HepG2 (cell line): Measurements from ENCODE around the gene KIF22. TPM values are rescaled to one million over a fixed set of nuclear protein-coding genes. Genes with fewer than 3 reads are reported as not detected.

Source experiments
- ARID4A ChIP-seq: sonication (generic); formaldehyde crosslinking; IDR thresholded peaks from 2 replicates; pipeline ENCODE4 v1.5.0; 2020; ENCODE audit warnings: mild to moderate bottlenecking, missing genetic modification reagents, borderline replicate concordance
- LCORL ChIP-seq, 2 experiments: fragments of 450-650 bp in 1 of 2; sonication (generic) in 1 of 2; formaldehyde crosslinking in 1 of 2; IDR thresholded peaks; 2 replicates each; pipeline versions ENCODE4 v1.5.0 to v1.6.1; 2017 to 2020; ENCODE audit warnings: antibody characterized with exemption in 1 of 2, missing genetic modification reagents in 1 of 2
- PHB2 ChIP-seq: fragments of 450-650 bp; IDR thresholded peaks from 2 replicates; pipeline ENCODE4 v1.6.1; 2018; ENCODE audit not compliant: partially characterized antibody
- TFAP4 ChIP-seq: sonication (generic); IDR thresholded peaks from 2 replicates; pipeline ENCODE4 v1.6.1; 2016; ENCODE audit warnings: low read depth, borderline replicate concordance
- ZBTB33 ChIP-seq: sonication (generic); formaldehyde crosslinking; IDR thresholded peaks from 2 replicates; pipeline ENCODE4 v1.4.0; 2020; ENCODE audit warnings: missing genetic modification reagents
- ZNF460 ChIP-seq: sonication (generic); formaldehyde crosslinking; IDR thresholded peaks from 2 replicates; pipeline ENCODE4 v1.5.1; 2020; ENCODE audit warnings: missing genetic modification reagents, mild to moderate bottlenecking, borderline replicate concordance
- ZNF574 ChIP-seq: sonication (generic); formaldehyde crosslinking; IDR thresholded peaks from 2 replicates; pipeline ENCODE4 v1.4.0; 2020; ENCODE audit warnings: missing genetic modification reagents
- ZNF580 ChIP-seq: IDR thresholded peaks from 2 replicates; pipeline ENCODE4 v1.6.1; 2016; ENCODE audit warnings: low read depth, borderline replicate concordance
- polyA plus RNA-seq, 8 experiments: library from polyadenylated mRNA; depleted of rRNA in 3 of 8; stranded (reverse) in 7 of 8; unstranded in 1 of 8; fragments of >200 nt; fragmentation: Illumina TruSeq in 4 of 8; extraction: Trizol in 4 of 8; gene quantifications; 2 replicates each; pipeline versions ENCODE4 v1.2.1 to v1.2.3, GENCODE V29; 2011 to 2016; ENCODE audit warnings: low read depth in 4 of 8, missing spikeins in 1 of 8, mixed read lengths in 1 of 8; ENCODE audit not compliant: insufficient read depth in 1 of 8
- total RNA-seq, 5 experiments: library from RNA; depleted of rRNA; stranded (reverse); fragments of >200 nt; fragmentation: Illumina TruSeq; extraction: Trizol; gene quantifications; 2 replicates each; pipeline ENCODE4 v1.2.3, GENCODE V29; 2016; ENCODE audit warnings: low read depth in 1 of 5

The KIF22 gene
- total and polyA plus RNA-seq, 2 of the 13 experiments (the other 11 are each of a cell fraction or from before 2014, with no cell fraction given): 95.8 to 118 TPM

GRCh38 chr16:29819506-29819905, 29.0 kb downstream of the KIF22 start (continued):
- no peak for TF ChIP-seq TFAP4
- peak; percentile 51; the same call in 1 of the 2 replicates for TF ChIP-seq ZNF574 (CRISPR knock-in tag)
- no peak for TF ChIP-seq ZNF460 (CRISPR knock-in tag)
- 0 out of 2 replicates have a peak, but pooled peaks have one; percentile 29 for TF ChIP-seq ARID4A (CRISPR knock-in tag)
- TF ChIP-seq LCORL (IDR thresholded peaks at IDR 0.05): no peak
- 0 out of 2 replicates have a peak, but pooled peaks have one; percentile 14 for TF ChIP-seq LCORL (CRISPR knock-in tag; IDR thresholded peaks at IDR 0.05)
- TF ChIP-seq PHB2: no peak
- peak; percentile 85 for TF ChIP-seq ZBTB33 (CRISPR knock-in tag)
- TF ChIP-seq ZNF580 (CRISPR knock-in tag): 0 out of 2 replicates have a peak, but pooled peaks have one; percentile 29
